GM23338 (cell line): Measurements from ENCODE around the gene CCNA1. TPM values are rescaled to one million over a fixed set of nuclear protein-coding genes. Genes with fewer than 3 reads are reported as not detected.

ENCODE experiments used
- ATAC-seq: fragments of 200-7000 bp; cut with Tn5 transposase; 3 replicates; pipeline ENCODE4 v1.9.1; 2020
- DNase-seq: peaks from one replicate; pipeline ENCODE4 v3.0.0-alpha.2; 2015; ENCODE audit warnings: low spot score
- H2AFZ ChIP-seq: fragments of 200-600 bp; sonication (generic); 2 replicates; pipeline ENCODE4 v1.8.0; 2016; ENCODE audit warnings: antibody characterized with exemption, mild to moderate bottlenecking, moderate library complexity
- H3F3A ChIP-seq: fragments of 200-600 bp; sonication (generic); replicated peaks from 2 replicates; pipeline ENCODE4 v1.8.0; 2017; ENCODE audit warnings: antibody characterized with exemption, mixed run types, low read depth
- H3K27ac ChIP-seq: fragments of 200-600 bp; sonication (generic); 2 replicates; pipeline ENCODE4 v1.6.1; 2016; ENCODE audit warnings: low read depth
- H3K27me3 ChIP-seq: fragments of 200-600 bp; sonication (generic); 2 replicates; pipeline ENCODE4 v1.8.0; 2016; ENCODE audit warnings: mild to moderate bottlenecking, mixed run types, moderate library complexity; ENCODE audit not compliant: insufficient read depth
- H3K36me3 ChIP-seq: fragments of 200-600 bp; sonication (generic); 2 replicates; pipeline ENCODE4 v1.8.0; 2016; ENCODE audit warnings: mild to moderate bottlenecking; ENCODE audit not compliant: insufficient read depth
- H3K4me1 ChIP-seq: fragments of 200-600 bp; sonication (generic); 2 replicates; pipeline ENCODE4 v1.8.0; 2016; ENCODE audit warnings: mild to moderate bottlenecking, moderate library complexity; ENCODE audit not compliant: insufficient read depth
- H3K4me2 ChIP-seq: fragments of 200-600 bp; sonication (generic); 2 replicates; pipeline ENCODE4 v1.7.1; 2017; ENCODE audit warnings: mixed run types
- H3K4me3 ChIP-seq: fragments of 200-600 bp; sonication (generic); 2 replicates; pipeline ENCODE4 v1.6.1; 2016; ENCODE audit warnings: mixed run types
- H3K79me2 ChIP-seq: fragments of 200-600 bp; sonication (generic); replicated peaks from 2 replicates; pipeline ENCODE4 v1.8.0; 2017; ENCODE audit warnings: mild to moderate bottlenecking; ENCODE audit not compliant: insufficient read depth
- H3K9me2 ChIP-seq: fragments of 200-600 bp; sonication (generic); 2 replicates; pipeline ENCODE4 v1.8.0; 2017; ENCODE audit not compliant: insufficient read depth
- H4K20me1 ChIP-seq: fragments of 200-600 bp; sonication (generic); replicated peaks from 2 replicates; pipeline ENCODE4 v1.8.0; 2017; ENCODE audit warnings: mild to moderate bottlenecking; ENCODE audit not compliant: insufficient read depth
- H3K27ac Mint-ChIP-seq: 2 replicates; pipeline ENCODE4 v1.8.0; 2020; ENCODE audit warnings: inconsistent platforms, mild to moderate bottlenecking, moderate library complexity, mixed read lengths
- H3K27me3 Mint-ChIP-seq: 3 replicates; pipeline ENCODE4 v1.8.0; 2022; ENCODE audit warnings: low read depth, mild to moderate bottlenecking, moderate library complexity, mixed read lengths, inconsistent platforms; ENCODE audit not compliant: insufficient read depth, poor library complexity
- H3K36me3 Mint-ChIP-seq: 3 replicates; pipeline ENCODE4 v1.8.0; 2021; ENCODE audit warnings: low read depth, mild to moderate bottlenecking, inconsistent platforms, moderate library complexity, mixed read lengths
- H3K4me1 Mint-ChIP-seq: 3 replicates; pipeline ENCODE4 v1.8.0; 2020; ENCODE audit warnings: mild to moderate bottlenecking, inconsistent platforms, mixed read lengths
- H3K4me3 Mint-ChIP-seq: 3 replicates; pipeline ENCODE4 v1.8.0; 2021; ENCODE audit warnings: moderate library complexity, mild to moderate bottlenecking, inconsistent platforms, mixed read lengths
- H3K9me3 Mint-ChIP-seq: 3 replicates; pipeline ENCODE4 v1.8.0; 2020; ENCODE audit warnings: moderate library complexity, mild to moderate bottlenecking, inconsistent platforms, mixed read lengths
- EZH2phosphoT487 ChIP-seq: fragments of 200-600 bp; sonication (generic); IDR thresholded peaks from one replicate; pipeline ENCODE4 v1.8.1; 2018; ENCODE audit warnings: antibody characterized with exemption; ENCODE audit not compliant: unreplicated experiment
- NANOG ChIP-seq: IDR thresholded peaks from 2 replicates; pipeline ENCODE4 v1.6.1; 2016; ENCODE audit warnings: antibody characterized with exemption, borderline replicate concordance
- POLR2AphosphoS5 ChIP-seq: IDR thresholded peaks from 2 replicates; pipeline ENCODE4 v1.6.1; 2016; ENCODE audit warnings: antibody characterized with exemption, low read depth
- REST ChIP-seq: IDR thresholded peaks from one replicate; pipeline ENCODE4 v1.6.1; 2018; ENCODE audit warnings: antibody characterized with exemption; ENCODE audit not compliant: unreplicated experiment
- STAT1 ChIP-seq: IDR thresholded peaks from one replicate; pipeline ENCODE4 v1.6.1; 2016; ENCODE audit warnings: antibody characterized with exemption; ENCODE audit not compliant: unreplicated experiment
- ZNF462 ChIP-seq: fragments of 250-450 bp; sonication (Bioruptor Pico); IDR thresholded peaks from 2 replicates; pipeline ENCODE4 v1.5.0; 2020; ENCODE audit warnings: mild to moderate bottlenecking, moderate library complexity
- polyA plus RNA-seq: library from polyadenylated mRNA; unstranded; fragments of >200 nt; fragmentation: Nextera tagmentation; extraction: Ambion mirVana; gene quantifications from 2 replicates; pipeline ENCODE4 v1.2.1, GENCODE V29; 2016
- total RNA-seq: library from RNA; depleted of rRNA; stranded (reverse); fragments of >200 nt; shearing (Covaris generic); gene quantifications from 2 replicates; pipeline ENCODE4 v1.2.3, GENCODE V29; 2014
- TF ChIP-seq, protein P1 (sequence below), 2 experiments: fragments of 200-600 bp in 1 of 2; sonication (generic) in 1 of 2; conservative IDR thresholded peaks; 2 replicates each; pipeline versions ENCODE4 v1.5.1 to v1.6.1; 2016 to 2017; ENCODE audit warnings: antibody characterized with exemption in 2 of 2, low read depth in 2 of 2, mild to moderate bottlenecking in 2 of 2, moderate library complexity in 1 of 2

The CCNA1 gene
- total and polyA plus RNA-seq, 2 experiments from 2014 or later: 3.8 to 7.4 TPM

GRCh38 chr13:36447501-36447900 is 15.2 kb downstream of the CCNA1 start:
- ATAC-seq (peak; percentile 38), DNase-seq (no peak)
- Histone ChIP-seq H3K27me3 (no peaks in the 10 kb centered on the region), H3K4me2 (no peak overlapping the region), H3K36me3 (no peaks in the 10 kb centered on the region), H3F3A (no peaks in the 10 kb centered on the region), H3K79me2 (no peaks in the 10 kb centered on the region), H3K4me1 (no peaks in the 10 kb centered on the region), H3K9me2 (no peaks in the 10 kb centered on the region), H2AFZ (0 out of 2 replicates have a peak overlapping the region, but pooled peaks have one; percentile 33), H4K20me1 (no peaks in the 10 kb centered on the region), H3K4me3 (no peak overlapping the region), H3K27ac (no peak overlapping the region)
- no peak overlapping the region for H3K4me3 Mint-ChIP-seq
- TF ChIP-seq EZH2phosphoT487 (no peak), STAT1 (no peak), POLR2AphosphoS5 (no peak), ZNF462 (CRISPR knock-in tag) (no peak), REST (no peak), NANOG (no peak)
- TF ChIP-seq, protein P1, sequence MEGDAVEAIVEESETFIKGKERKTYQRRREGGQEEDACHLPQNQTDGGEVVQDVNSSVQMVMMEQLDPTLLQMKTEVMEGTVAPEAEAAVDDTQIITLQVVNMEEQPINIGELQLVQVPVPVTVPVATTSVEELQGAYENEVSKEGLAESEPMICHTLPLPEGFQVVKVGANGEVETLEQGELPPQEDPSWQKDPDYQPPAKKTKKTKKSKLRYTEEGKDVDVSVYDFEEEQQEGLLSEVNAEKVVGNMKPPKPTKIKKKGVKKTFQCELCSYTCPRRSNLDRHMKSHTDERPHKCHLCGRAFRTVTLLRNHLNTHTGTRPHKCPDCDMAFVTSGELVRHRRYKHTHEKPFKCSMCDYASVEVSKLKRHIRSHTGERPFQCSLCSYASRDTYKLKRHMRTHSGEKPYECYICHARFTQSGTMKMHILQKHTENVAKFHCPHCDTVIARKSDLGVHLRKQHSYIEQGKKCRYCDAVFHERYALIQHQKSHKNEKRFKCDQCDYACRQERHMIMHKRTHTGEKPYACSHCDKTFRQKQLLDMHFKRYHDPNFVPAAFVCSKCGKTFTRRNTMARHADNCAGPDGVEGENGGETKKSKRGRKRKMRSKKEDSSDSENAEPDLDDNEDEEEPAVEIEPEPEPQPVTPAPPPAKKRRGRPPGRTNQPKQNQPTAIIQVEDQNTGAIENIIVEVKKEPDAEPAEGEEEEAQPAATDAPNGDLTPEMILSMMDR (conservative IDR thresholded peaks at IDR 0.05; ENCODE audit: low read depth in 2 of 2): peak in 1 of 2 experiments; percentile 30; a peak in 2 of 4 replicates
- H3K9me3 Mint-ChIP-seq: no peaks in the 10 kb centered on the region
- H3K27me3 Mint-ChIP-seq: no peaks in the 10 kb centered on the region
- H3K4me1 Mint-ChIP-seq: peaks cover 3% of the 10 kb centered on the region
- no peaks in the 10 kb centered on the region for H3K36me3 Mint-ChIP-seq
- H3K27ac Mint-ChIP-seq: no peak overlapping the region
